Gastrocnemius medialis (tissue), 4 donors: Measurements from ENCODE around the gene RETREG2.

Source experiments
- POLR2A ChIP-seq, 2 donors: fragments of 450-650 bp; IDR thresholded peaks; one replicate each; pipeline ENCODE4 v1.6.1; 2017; ENCODE audit warnings: antibody characterized with exemption in 2 of 2, mild to moderate bottlenecking in 2 of 2, moderate library complexity in 2 of 2
- TF ChIP-seq, protein P1 (sequence below), 5 experiments: fragments of 450-650 bp in 3 of 5; fragments of 200-600 bp in 2 of 5; sonication (generic) in 2 of 5; IDR thresholded peaks in 4 of 5; conservative IDR thresholded peaks in 1 of 5; 1 replicate in 4 of 5; 2 replicates in 1 of 5; pipeline ENCODE4 v1.5.1; 2016 to 2019; ENCODE audit warnings: antibody characterized with exemption in 5 of 5, mild to moderate bottlenecking in 3 of 5, moderate library complexity in 3 of 5

DNA sequence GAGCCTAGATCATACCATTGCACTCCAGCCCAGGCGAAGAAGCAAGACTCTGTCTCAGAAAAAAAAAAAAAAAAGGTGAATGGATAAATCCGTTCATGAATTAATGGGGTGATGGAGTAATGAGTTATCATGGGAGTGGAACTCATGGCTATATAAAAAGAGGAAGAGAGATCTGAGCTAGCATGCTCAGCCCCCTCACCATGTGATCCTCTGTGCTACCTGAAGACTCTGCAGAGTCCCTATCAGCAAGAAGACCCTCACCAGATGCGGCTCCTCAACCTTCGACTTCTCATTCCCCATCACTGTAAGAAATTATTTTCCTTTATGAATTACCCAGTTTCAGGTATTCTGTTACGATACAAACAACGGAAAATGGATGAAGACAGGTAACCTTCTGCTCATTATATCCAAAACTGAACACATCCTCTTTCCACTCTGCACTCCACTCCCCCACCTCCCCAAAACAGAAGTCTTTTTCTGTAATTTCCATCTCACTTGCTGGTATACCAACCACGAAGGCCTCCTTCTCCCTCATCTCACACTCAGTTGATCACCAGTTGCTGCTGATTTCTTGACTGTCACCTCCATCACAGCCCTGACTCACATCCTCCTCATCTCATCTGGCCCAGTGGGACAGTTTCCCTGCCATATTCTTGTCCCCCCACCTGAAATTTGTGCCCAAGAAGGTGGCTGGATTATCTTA is 8.8 kb downstream of the RETREG2 start:
- TF ChIP-seq, protein P1, sequence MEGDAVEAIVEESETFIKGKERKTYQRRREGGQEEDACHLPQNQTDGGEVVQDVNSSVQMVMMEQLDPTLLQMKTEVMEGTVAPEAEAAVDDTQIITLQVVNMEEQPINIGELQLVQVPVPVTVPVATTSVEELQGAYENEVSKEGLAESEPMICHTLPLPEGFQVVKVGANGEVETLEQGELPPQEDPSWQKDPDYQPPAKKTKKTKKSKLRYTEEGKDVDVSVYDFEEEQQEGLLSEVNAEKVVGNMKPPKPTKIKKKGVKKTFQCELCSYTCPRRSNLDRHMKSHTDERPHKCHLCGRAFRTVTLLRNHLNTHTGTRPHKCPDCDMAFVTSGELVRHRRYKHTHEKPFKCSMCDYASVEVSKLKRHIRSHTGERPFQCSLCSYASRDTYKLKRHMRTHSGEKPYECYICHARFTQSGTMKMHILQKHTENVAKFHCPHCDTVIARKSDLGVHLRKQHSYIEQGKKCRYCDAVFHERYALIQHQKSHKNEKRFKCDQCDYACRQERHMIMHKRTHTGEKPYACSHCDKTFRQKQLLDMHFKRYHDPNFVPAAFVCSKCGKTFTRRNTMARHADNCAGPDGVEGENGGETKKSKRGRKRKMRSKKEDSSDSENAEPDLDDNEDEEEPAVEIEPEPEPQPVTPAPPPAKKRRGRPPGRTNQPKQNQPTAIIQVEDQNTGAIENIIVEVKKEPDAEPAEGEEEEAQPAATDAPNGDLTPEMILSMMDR (IDR thresholded peaks at IDR 0.05 in 4 of 5, conservative IDR thresholded peaks at IDR 0.05 in 1 of 5), result no peak
- TF ChIP-seq POLR2A (IDR thresholded peaks at IDR 0.05), result no peak
